ENCODE measurements around the gene COPZ2.

DNA sequence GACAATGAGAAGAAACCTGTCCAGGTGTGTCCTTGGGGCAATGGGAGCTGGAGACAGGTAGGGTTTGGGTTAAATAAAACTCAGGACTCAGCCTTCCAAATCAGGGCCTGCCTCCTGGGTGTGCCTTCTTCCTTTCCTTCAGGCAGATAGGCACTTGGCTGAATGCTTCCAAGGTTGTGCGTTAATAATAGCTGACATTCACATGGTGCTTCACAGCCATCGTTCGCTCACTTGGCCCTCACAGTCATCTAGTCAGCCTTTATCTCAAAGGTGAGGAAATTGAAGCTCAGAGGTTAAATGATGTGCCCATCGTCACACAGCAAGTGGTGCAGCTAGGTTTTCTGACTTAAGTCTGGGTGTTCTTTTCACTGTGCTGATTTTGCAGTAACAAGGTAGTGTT is 20.0 kb upstream of the COPZ2 start:
- TF ChIP-seq, protein P1, sequence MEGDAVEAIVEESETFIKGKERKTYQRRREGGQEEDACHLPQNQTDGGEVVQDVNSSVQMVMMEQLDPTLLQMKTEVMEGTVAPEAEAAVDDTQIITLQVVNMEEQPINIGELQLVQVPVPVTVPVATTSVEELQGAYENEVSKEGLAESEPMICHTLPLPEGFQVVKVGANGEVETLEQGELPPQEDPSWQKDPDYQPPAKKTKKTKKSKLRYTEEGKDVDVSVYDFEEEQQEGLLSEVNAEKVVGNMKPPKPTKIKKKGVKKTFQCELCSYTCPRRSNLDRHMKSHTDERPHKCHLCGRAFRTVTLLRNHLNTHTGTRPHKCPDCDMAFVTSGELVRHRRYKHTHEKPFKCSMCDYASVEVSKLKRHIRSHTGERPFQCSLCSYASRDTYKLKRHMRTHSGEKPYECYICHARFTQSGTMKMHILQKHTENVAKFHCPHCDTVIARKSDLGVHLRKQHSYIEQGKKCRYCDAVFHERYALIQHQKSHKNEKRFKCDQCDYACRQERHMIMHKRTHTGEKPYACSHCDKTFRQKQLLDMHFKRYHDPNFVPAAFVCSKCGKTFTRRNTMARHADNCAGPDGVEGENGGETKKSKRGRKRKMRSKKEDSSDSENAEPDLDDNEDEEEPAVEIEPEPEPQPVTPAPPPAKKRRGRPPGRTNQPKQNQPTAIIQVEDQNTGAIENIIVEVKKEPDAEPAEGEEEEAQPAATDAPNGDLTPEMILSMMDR (IDR thresholded peaks at IDR 0.05) = no peak
- no peak for TF ChIP-seq POLR2A (IDR thresholded peaks at IDR 0.05)
- TF ChIP-seq EP300 (IDR thresholded peaks at IDR 0.05) = no peak

All from suprapubic skin (tissue), 3 donors.